Osteocyte (in vitro differentiated cells): Measurements from ENCODE around the gene TSHZ2. TPM values are rescaled to one million over a fixed set of nuclear protein-coding genes. Genes with fewer than 3 reads are reported as not detected.

ENCODE experiments used
- DNase-seq: peaks from one replicate; pipeline ENCODE4 v3.0.0; 2021; ENCODE audit warnings: mixed read lengths; ENCODE audit not compliant: unreplicated experiment; ENCODE audit errors: extremely low spot score
- H3K27ac Mint-ChIP-seq: one replicate; pipeline ENCODE4 v1.8.0; 2021; ENCODE audit warnings: mild to moderate bottlenecking, mixed read lengths; ENCODE audit not compliant: unreplicated experiment
- H3K27me3 Mint-ChIP-seq: one replicate; pipeline ENCODE4 v1.8.0; 2021; ENCODE audit warnings: mixed read lengths; ENCODE audit not compliant: unreplicated experiment
- H3K36me3 Mint-ChIP-seq: one replicate; pipeline ENCODE4 v1.8.0; 2021; ENCODE audit warnings: mixed read lengths; ENCODE audit not compliant: unreplicated experiment
- H3K4me1 Mint-ChIP-seq: one replicate; pipeline ENCODE4 v1.8.0; 2021; ENCODE audit warnings: mixed read lengths; ENCODE audit not compliant: unreplicated experiment
- H3K4me3 Mint-ChIP-seq: one replicate; pipeline ENCODE4 v1.8.0; 2021; ENCODE audit warnings: mild to moderate bottlenecking, moderate library complexity, mixed read lengths; ENCODE audit not compliant: unreplicated experiment
- H3K9me3 Mint-ChIP-seq: one replicate; pipeline ENCODE4 v1.8.0; 2021; ENCODE audit warnings: mixed read lengths; ENCODE audit not compliant: unreplicated experiment
- total RNA-seq: library from RNA; stranded (reverse); gene quantifications from 2 replicates; pipeline ENCODE4 v1.2.1, GENCODE V29; 2021
- TF ChIP-seq, protein P1 (sequence below): fragments of 200-600 bp; sonication (generic); IDR thresholded peaks from 2 replicates; pipeline ENCODE4 v1.5.0; 2021; ENCODE audit warnings: antibody characterized with exemption, mild to moderate bottlenecking, moderate library complexity

Gene TSHZ2
- total RNA-seq, 1 donor from 2014 or later, result not detected

DNA sequence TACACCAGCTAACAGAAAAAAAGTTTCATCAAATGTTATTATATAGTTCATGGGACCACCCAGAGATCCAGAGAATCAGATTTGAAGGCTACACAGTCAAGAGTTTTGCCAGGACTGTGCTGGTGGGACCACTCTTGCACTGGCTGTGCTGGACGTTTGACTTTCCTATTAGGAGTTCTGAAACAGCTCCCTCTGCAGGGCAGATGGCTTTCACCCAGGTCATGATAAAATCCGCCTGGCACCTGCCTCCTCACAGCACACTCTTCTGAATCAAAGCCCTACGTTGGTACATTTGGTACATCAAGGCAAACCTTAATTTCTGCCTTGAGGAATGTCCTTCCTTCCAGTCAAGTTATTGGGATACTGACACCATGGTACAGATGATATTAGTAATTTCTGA, 319.4 kb downstream of the TSHZ2 start:
- DNase-seq, result no peak
- H3K4me3 Mint-ChIP-seq, result no peak overlapping the region
- no peaks in the 10 kb centered on the region for H3K9me3 Mint-ChIP-seq
- TF ChIP-seq, protein P1, sequence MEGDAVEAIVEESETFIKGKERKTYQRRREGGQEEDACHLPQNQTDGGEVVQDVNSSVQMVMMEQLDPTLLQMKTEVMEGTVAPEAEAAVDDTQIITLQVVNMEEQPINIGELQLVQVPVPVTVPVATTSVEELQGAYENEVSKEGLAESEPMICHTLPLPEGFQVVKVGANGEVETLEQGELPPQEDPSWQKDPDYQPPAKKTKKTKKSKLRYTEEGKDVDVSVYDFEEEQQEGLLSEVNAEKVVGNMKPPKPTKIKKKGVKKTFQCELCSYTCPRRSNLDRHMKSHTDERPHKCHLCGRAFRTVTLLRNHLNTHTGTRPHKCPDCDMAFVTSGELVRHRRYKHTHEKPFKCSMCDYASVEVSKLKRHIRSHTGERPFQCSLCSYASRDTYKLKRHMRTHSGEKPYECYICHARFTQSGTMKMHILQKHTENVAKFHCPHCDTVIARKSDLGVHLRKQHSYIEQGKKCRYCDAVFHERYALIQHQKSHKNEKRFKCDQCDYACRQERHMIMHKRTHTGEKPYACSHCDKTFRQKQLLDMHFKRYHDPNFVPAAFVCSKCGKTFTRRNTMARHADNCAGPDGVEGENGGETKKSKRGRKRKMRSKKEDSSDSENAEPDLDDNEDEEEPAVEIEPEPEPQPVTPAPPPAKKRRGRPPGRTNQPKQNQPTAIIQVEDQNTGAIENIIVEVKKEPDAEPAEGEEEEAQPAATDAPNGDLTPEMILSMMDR, result no peak
- no peaks in the 10 kb centered on the region for H3K36me3 Mint-ChIP-seq
- H3K27me3 Mint-ChIP-seq, result peaks cover 12% of the 10 kb centered on the region
- no peaks in the 10 kb centered on the region for H3K4me1 Mint-ChIP-seq
- H3K27ac Mint-ChIP-seq, result no peak overlapping the region

DNA sequence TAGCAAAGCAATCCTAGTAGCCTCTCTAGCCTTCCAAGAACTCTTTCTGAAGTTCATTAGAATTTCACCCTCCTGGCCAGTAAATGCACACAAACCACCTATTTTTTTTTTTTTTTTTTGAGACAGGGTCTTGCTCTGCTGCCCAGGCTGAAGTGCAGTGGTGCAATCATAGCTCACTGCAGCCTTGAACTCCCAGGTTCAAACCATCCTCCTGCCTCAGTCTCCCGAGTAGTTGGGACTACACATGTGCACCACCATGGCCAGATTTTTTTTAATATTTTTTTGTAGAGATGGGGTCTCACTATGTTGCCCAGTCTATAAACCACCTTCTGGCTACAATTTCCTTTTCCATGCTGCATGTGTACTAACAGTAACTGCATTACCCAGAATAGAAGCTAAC, 320.2 kb downstream of the TSHZ2 start:
- no peaks in the 10 kb centered on the region for H3K36me3 Mint-ChIP-seq
- TF ChIP-seq, protein P1, result no peak
- no peak for DNase-seq
- no peak overlapping the region for H3K27ac Mint-ChIP-seq
- H3K4me1 Mint-ChIP-seq, result no peaks in the 10 kb centered on the region
- H3K27me3 Mint-ChIP-seq, result peaks cover 12% of the 10 kb centered on the region
- H3K9me3 Mint-ChIP-seq, result no peaks in the 10 kb centered on the region
- no peak overlapping the region for H3K4me3 Mint-ChIP-seq

DNA sequence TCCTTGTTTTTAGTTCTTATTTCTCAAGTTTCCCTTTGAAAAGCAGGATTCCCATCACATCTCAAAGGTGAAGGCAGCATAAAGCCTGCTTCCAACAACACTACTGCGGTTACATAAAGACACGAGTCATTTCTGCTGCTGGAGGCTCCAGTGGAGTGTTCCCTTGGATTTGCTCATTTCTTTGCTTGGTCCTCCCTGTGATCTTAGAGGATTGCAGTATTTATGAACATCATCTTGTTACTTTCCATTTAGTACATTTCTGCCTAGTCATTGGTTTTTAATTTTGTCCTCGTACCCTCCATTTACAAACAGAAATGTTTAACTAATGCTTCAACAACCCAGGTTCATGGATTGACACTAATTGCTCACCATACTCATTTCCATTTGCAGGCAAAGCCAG, 322.6 kb downstream of the TSHZ2 start:
- DNase-seq, result no peak
- Mint-ChIP-seq H3K9me3 (no peaks in the 10 kb centered on the region), H3K27me3 (peaks cover 12% of the 10 kb centered on the region), H3K27ac (no peak overlapping the region), H3K4me3 (no peak overlapping the region), H3K4me1 (no peaks in the 10 kb centered on the region), H3K36me3 (no peaks in the 10 kb centered on the region)
- TF ChIP-seq, protein P1, result no peak

DNA sequence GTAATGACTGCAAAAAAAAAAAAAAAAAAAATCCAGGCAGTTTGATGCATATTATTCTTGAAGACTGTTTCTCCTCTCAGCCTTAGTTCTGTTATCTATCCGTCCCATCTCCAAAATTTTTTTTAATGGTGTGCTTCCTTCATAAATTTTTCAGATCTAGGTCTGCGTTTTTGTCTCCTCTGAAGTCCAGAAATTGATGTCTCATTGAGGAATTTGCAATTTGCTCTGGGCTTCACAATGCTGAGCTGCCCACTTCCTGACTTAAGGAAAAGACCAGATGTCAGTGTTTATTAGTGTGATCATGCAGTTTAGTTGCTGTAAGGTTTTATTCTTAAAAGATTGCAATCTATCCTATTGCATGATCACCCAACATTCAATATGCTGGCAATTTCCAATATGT, 323.9 kb downstream of the TSHZ2 start:
- TF ChIP-seq, protein P1, result no peak
- H3K9me3 Mint-ChIP-seq, result no peaks in the 10 kb centered on the region
- no peaks in the 10 kb centered on the region for H3K4me1 Mint-ChIP-seq
- no peak for DNase-seq
- no peaks in the 10 kb centered on the region for H3K36me3 Mint-ChIP-seq
- H3K4me3 Mint-ChIP-seq, result no peak overlapping the region
- peaks cover 12% of the 10 kb centered on the region for H3K27me3 Mint-ChIP-seq
- H3K27ac Mint-ChIP-seq, result no peak overlapping the region

DNA sequence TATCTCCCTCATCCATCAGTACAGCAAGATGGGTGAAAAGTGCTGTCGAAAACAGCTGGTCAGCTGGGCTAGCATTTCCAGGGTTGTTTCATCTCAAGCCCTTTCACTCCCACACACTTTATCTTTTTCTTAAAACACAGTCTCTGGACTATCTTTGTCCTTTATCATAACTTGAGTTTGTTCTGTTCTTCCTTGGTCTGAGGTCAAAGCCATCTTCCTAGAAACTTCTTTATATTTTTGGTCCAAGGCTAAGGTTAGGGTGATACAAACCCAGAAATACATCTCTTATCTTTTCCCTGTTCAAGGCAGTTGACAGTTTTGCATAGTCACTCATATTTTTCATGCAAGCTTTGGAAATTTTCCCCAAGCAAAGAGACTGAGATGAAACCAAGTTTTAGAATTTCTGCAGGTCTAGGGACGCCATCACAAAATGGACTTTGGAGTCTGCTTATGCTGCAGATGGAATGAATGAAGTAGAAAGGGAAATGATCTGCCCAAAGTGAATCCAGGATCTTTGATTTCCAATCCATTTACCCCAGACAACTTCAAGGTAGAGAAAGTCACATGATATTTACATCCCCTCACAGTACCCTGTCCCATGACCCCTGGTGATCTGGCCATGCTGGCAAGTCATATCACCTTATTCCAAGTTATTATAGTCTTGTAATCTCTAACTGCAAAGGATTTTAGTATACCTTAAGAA, 324.4 kb downstream of the TSHZ2 start:
- Mint-ChIP-seq H3K9me3 (no peaks in the 10 kb centered on the region), H3K4me1 (no peaks in the 10 kb centered on the region), H3K27ac (no peak overlapping the region), H3K4me3 (no peak overlapping the region), H3K27me3 (peaks cover 12% of the 10 kb centered on the region), H3K36me3 (no peaks in the 10 kb centered on the region)
- DNase-seq, result no peak
- TF ChIP-seq, protein P1, result no peak
